ENCODE data around the gene NUP43.
"Not testable (repeated sequence)": the region's sequence is repeated elsewhere in the genome, so short reads cannot be mapped to it uniquely, and the experiment has no call there.

NUP43 gene

GRCh38 chr6:149755300-149756260 is 9.3 kb upstream of the NUP43 start:
- Histone ChIP-seq H3K27ac (ENCODE audit: low read length) (no peak overlapping the region), H2AFZ (ENCODE audit: low read depth, low read length) (no peak overlapping the region), H3K4me1 (ENCODE audit: low read length) (peaks cover 3% of the 10 kb centered on the region), H4K20me1 (ENCODE audit: insufficient read depth, low read length) (peaks cover 25% of the 10 kb centered on the region; the same call in 1 of the 2 replicates), H3K27me3 (ENCODE audit: low read depth, low read length) (no peaks in the 10 kb centered on the region), H3K9me3 (ENCODE audit: insufficient read depth, low read length) (no peaks in the 10 kb centered on the region), H3K4me2 (ENCODE audit: low read length) (no peak overlapping the region), H3K36me3 (replicated peaks; ENCODE audit: low read depth, low read length) (peaks cover 6% of the 10 kb centered on the region), H3K4me3 (ENCODE audit: low read length) (no peak overlapping the region), H3K79me2 (ENCODE audit: low read length) (peaks cover 73% of the 10 kb centered on the region), H3K9ac (ENCODE audit: low read length) (no peak overlapping the region)
- no peak for TF ChIP-seq EZH2phosphoT487 (IDR thresholded peaks at IDR 0.05; ENCODE audit: low read depth)
- TF ChIP-seq, protein P1, sequence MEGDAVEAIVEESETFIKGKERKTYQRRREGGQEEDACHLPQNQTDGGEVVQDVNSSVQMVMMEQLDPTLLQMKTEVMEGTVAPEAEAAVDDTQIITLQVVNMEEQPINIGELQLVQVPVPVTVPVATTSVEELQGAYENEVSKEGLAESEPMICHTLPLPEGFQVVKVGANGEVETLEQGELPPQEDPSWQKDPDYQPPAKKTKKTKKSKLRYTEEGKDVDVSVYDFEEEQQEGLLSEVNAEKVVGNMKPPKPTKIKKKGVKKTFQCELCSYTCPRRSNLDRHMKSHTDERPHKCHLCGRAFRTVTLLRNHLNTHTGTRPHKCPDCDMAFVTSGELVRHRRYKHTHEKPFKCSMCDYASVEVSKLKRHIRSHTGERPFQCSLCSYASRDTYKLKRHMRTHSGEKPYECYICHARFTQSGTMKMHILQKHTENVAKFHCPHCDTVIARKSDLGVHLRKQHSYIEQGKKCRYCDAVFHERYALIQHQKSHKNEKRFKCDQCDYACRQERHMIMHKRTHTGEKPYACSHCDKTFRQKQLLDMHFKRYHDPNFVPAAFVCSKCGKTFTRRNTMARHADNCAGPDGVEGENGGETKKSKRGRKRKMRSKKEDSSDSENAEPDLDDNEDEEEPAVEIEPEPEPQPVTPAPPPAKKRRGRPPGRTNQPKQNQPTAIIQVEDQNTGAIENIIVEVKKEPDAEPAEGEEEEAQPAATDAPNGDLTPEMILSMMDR (IDR thresholded peaks at IDR 0.05; ENCODE audit: low read depth, low read length): no peak

DNA sequence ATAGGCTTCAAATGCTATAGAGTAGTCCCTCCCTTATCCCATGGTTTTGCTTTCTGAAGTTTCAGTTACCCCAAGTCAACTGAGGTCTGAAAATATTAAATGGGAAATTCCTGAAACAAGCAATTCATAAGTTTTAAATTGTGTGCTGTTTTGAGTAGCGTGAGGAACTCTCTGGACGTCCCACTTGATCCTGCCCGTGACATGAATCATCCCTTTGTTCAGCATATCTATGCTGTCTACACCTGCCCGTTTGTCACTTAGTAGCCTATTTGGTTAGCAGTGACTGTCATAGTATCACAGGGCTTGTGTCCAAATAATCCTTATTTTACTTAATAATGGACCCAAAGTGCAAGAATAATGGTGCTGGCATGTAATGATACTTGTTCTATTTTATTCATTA is 8.2 kb upstream of the NUP43 start:
- H3K4me3 ChIP-seq (ENCODE audit: low read length): no peak overlapping the region
- no peak overlapping the region for H3K4me2 ChIP-seq (ENCODE audit: low read length)
- H3K9ac ChIP-seq (ENCODE audit: low read length): no peak overlapping the region
- peaks cover 76% of the 10 kb centered on the region for H3K79me2 ChIP-seq (ENCODE audit: low read length)
- H3K36me3 ChIP-seq (replicated peaks; ENCODE audit: low read depth, low read length): no peaks in the 10 kb centered on the region
- H3K9me3 ChIP-seq (ENCODE audit: insufficient read depth, low read length): no peaks in the 10 kb centered on the region
- no peak overlapping the region for H3K27ac ChIP-seq (ENCODE audit: low read length)
- H2AFZ ChIP-seq (ENCODE audit: low read depth, low read length): no peak overlapping the region
- H3K27me3 ChIP-seq (ENCODE audit: low read depth, low read length): no peaks in the 10 kb centered on the region
- peaks cover 4% of the 10 kb centered on the region for H3K4me1 ChIP-seq (ENCODE audit: low read length)
- peaks cover 26% of the 10 kb centered on the region; the same call in 1 of the 2 replicates for H4K20me1 ChIP-seq (ENCODE audit: insufficient read depth, low read length)
- TF ChIP-seq EZH2phosphoT487 (IDR thresholded peaks at IDR 0.05; ENCODE audit: low read depth): no peak
- TF ChIP-seq, protein P1 (IDR thresholded peaks at IDR 0.05; ENCODE audit: low read depth, low read length): no peak

DNA sequence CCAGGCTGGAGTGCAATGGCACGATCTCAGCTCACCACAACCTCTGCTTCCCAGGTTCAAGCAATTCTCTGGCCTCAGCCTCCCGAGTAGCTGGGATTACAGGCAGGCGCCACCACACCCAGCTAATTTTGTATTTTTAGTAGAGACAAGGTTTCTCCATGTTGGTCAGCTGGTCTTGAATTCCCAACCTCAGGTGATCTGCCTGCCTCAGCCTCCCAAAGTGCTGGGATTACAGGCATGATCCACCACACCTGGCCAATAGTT is 7.0 kb upstream of the NUP43 start:
- H3K9ac ChIP-seq (ENCODE audit: low read length); H3K4me1 ChIP-seq (ENCODE audit: low read length); H3K9me3 ChIP-seq (ENCODE audit: insufficient read depth, low read length); H3K36me3 ChIP-seq (replicated peaks; ENCODE audit: low read depth, low read length); H3K27me3 ChIP-seq (ENCODE audit: low read depth, low read length); H3K4me3 ChIP-seq (ENCODE audit: low read length); H3K27ac ChIP-seq (ENCODE audit: low read length); H3K4me2 ChIP-seq (ENCODE audit: low read length); H2AFZ ChIP-seq (ENCODE audit: low read depth, low read length): not testable (repeated sequence)
- Histone ChIP-seq H4K20me1 (ENCODE audit: insufficient read depth, low read length) (peaks cover 26% of the 10 kb centered on the region; the same call in 1 of the 2 replicates), H3K79me2 (ENCODE audit: low read length) (peaks cover 74% of the 10 kb centered on the region)

GRCh38 chr6:149752600-149753373 is 6.5 kb upstream of the NUP43 start:
- Histone ChIP-seq H3K4me3 (ENCODE audit: low read length) (no peak overlapping the region), H3K27me3 (ENCODE audit: low read depth, low read length) (no peaks in the 10 kb centered on the region), H3K4me2 (ENCODE audit: low read length) (no peak overlapping the region), H3K9me3 (ENCODE audit: insufficient read depth, low read length) (no peaks in the 10 kb centered on the region), H4K20me1 (ENCODE audit: insufficient read depth, low read length) (peaks cover 26% of the 10 kb centered on the region; the same call in 1 of the 2 replicates), H3K4me1 (ENCODE audit: low read length) (peaks cover 4% of the 10 kb centered on the region), H3K9ac (ENCODE audit: low read length) (no peak overlapping the region), H2AFZ (ENCODE audit: low read depth, low read length) (no peak overlapping the region), H3K36me3 (replicated peaks; ENCODE audit: low read depth, low read length) (no peaks in the 10 kb centered on the region), H3K27ac (ENCODE audit: low read length) (no peak overlapping the region), H3K79me2 (ENCODE audit: low read length) (peaks cover 72% of the 10 kb centered on the region)
- TF ChIP-seq, protein P1 (IDR thresholded peaks at IDR 0.05; ENCODE audit: low read depth, low read length): no peak
- no peak for TF ChIP-seq EZH2phosphoT487 (IDR thresholded peaks at IDR 0.05; ENCODE audit: low read depth)

DNA sequence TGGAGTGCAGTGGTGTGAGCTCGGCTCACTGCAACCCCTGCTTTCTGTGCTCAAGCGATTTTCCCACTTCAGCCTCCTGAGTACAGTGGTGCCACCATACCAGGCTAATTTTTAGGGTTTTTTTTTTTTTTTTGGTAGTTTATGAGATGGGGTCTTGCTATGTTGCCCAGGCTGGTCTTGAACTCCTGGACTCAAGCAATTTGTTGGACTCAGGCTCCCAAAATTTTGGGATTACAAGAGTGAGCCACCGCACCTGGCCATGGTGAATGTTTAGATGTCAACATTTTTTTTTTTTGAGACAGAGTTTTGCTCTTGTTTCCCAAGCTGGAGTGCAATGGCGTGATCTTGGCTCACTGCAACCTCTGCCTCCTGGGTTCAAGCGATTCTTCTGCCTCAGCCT is 5.6 kb upstream of the NUP43 start:
- not testable (repeated sequence) for H3K27me3 ChIP-seq (ENCODE audit: low read depth, low read length); H2AFZ ChIP-seq (ENCODE audit: low read depth, low read length); H3K27ac ChIP-seq (ENCODE audit: low read length); H3K4me3 ChIP-seq (ENCODE audit: low read length); H3K36me3 ChIP-seq (replicated peaks; ENCODE audit: low read depth, low read length); H3K4me1 ChIP-seq (ENCODE audit: low read length); H3K9me3 ChIP-seq (ENCODE audit: insufficient read depth, low read length); H3K9ac ChIP-seq (ENCODE audit: low read length); H3K4me2 ChIP-seq (ENCODE audit: low read length)
- Histone ChIP-seq H3K79me2 (ENCODE audit: low read length) (peaks cover 67% of the 10 kb centered on the region), H4K20me1 (ENCODE audit: insufficient read depth, low read length) (peaks cover 26% of the 10 kb centered on the region; the same call in 1 of the 2 replicates)

Measured in OCI-LY3 (cell line).